Stimulated activated naive CD8-positive, alpha-beta T cell treated with anti-CD3 and anti-CD28 coated beads, Interleukin-15, Interleukin-2, amounts not matched to agents 100 ng/mL and 50 ng/mL, for 24 hours (primary cell): Measurements from ENCODE around the gene RBM3.
A peak's percentile ranks its signal among the peaks of the same experiment; 100 is the strongest.

Experiments
- H3K27ac Mint-ChIP-seq: one replicate; pipeline ENCODE4 v1.8.0; 2021; ENCODE audit warnings: mild to moderate bottlenecking, mixed read lengths
- H3K27me3 Mint-ChIP-seq: one replicate; pipeline ENCODE4 v1.8.0; 2021; ENCODE audit warnings: mixed read lengths
- H3K36me3 Mint-ChIP-seq: one replicate; pipeline ENCODE4 v1.8.0; 2021; ENCODE audit warnings: low read depth, mixed read lengths
- H3K4me1 Mint-ChIP-seq: one replicate; pipeline ENCODE4 v1.8.0; 2021; ENCODE audit warnings: low read depth, mixed read lengths
- H3K4me3 Mint-ChIP-seq: one replicate; pipeline ENCODE4 v1.8.0; 2021; ENCODE audit warnings: mild to moderate bottlenecking, mixed read lengths
- H3K9me3 Mint-ChIP-seq: one replicate; pipeline ENCODE4 v1.8.0; 2021; ENCODE audit warnings: mixed read lengths

Gene RBM3

DNA sequence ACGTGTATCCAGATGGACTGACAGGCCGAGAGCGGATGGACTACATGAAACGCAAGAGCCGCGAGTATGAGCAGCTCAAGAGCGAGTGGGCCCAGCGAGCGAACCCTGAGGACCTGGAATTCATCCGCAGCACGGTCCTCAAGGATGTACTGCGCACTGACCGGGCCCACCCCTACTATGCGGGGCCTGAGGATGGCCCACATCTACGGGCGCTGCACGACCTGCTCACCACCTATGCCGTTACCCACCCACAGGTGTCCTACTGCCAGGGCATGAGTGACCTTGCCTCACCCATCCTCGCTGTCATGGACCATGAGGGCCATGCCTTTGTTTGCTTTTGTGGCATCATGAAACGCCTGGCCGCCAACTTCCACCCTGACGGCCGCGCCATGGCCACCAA, 14.6 kb upstream of the RBM3 start:
- H3K4me1 Mint-ChIP-seq, result peaks cover 4% of the 10 kb centered on the region
- no peak overlapping the region for H3K4me3 Mint-ChIP-seq
- peaks cover 29% of the 10 kb centered on the region for H3K36me3 Mint-ChIP-seq
- H3K27ac Mint-ChIP-seq, result no peak overlapping the region
- H3K27me3 Mint-ChIP-seq, result no peaks in the 10 kb centered on the region
- H3K9me3 Mint-ChIP-seq, result no peaks in the 10 kb centered on the region

DNA sequence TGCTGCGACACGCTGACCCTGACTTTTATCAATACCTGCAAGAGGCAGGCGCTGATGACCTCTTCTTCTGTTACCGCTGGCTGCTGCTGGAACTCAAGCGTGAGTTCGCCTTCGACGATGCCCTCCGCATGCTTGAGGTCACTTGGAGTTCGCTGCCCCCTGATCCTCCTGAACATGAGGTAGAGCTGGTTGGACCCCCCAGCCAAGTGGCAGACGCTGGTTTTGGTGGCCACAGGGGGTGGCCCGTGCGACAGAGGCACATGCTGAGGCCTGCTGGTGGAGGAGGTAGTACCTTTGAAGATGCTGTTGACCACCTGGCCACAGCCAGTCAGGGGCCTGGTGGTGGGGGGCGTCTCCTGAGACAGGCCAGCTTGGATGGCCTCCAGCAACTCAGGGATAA, 14.2 kb upstream of the RBM3 start:
- H3K9me3 Mint-ChIP-seq, result no peaks in the 10 kb centered on the region
- no peak overlapping the region for H3K4me3 Mint-ChIP-seq
- H3K27ac Mint-ChIP-seq, result no peak overlapping the region
- H3K36me3 Mint-ChIP-seq, result peaks cover 25% of the 10 kb centered on the region
- H3K4me1 Mint-ChIP-seq, result peaks cover 4% of the 10 kb centered on the region
- no peaks in the 10 kb centered on the region for H3K27me3 Mint-ChIP-seq

DNA sequence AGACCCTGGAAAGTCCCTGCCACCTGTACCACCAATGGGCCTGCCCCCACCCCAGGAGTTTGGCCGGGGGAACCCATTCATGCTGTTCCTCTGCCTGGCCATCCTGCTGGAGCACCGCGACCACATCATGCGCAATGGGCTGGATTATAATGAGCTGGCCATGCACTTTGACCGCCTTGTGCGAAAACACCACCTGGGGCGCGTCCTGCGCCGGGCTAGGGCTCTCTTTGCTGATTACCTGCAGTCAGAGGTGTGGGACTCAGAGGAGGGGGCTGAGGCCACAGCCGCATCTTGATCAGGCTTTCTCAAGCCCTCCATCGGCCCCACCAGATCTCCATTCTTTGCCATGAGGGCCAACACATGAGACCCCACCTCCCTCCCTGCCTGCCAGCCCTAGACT, 13.6 kb upstream of the RBM3 start:
- H3K27me3 Mint-ChIP-seq, result no peaks in the 10 kb centered on the region
- no peaks in the 10 kb centered on the region for H3K9me3 Mint-ChIP-seq
- peaks cover 4% of the 10 kb centered on the region for H3K4me1 Mint-ChIP-seq
- peaks cover 20% of the 10 kb centered on the region for H3K36me3 Mint-ChIP-seq
- no peak overlapping the region for H3K4me3 Mint-ChIP-seq
- H3K27ac Mint-ChIP-seq, result no peak overlapping the region

DNA sequence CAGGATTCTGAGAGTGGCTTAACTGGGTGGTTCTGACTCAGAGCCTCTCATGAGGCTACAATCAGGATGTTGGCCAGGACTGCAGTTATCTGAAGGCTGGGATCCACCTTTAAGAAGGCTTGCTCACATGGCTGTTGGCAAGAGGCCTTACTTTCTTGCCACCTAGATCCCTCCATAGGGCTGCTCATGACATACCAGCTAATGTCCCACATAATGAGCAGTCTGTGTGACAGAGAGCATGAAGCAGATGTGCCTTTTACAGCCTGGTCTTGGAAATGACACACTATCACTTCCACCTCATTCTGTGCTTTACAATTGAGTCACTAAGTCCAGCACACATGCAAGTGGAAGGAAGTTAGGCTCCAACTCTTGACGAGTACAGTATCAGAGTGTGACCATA, 4.3 kb upstream of the RBM3 start:
- Mint-ChIP-seq H3K27me3 (no peaks in the 10 kb centered on the region), H3K4me1 (peaks cover 6% of the 10 kb centered on the region), H3K9me3 (no peaks in the 10 kb centered on the region), H3K36me3 (peaks cover 3% of the 10 kb centered on the region), H3K27ac (no peak overlapping the region), H3K4me3 (no peak overlapping the region)

DNA sequence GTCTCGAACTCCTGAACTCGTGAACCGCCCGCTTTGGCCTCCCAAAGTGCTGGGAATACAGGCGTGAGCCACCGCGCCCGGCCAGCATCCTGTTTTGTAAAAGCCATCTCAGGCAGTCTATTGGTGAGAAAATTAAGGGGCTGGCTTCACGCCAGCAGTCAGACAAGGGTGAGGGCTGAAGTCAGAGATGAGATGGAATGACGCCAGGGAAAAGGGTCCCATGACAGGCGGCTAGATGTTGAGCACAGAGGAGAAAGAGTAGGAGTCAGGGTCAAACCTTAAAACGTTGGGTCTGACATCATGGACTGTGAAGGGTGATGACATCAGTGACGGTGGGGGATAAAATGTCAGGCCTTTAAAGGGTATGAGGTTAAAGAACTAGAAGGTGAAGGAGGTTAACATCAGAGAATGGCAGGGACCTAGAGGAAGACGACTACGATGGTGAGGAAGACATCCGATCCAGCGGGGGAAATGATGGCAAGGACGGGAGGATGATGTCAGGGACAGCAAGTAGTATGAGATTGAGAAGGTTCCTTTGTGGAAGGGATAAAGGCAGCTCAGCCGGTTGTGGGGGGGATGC, 504 bp upstream of the RBM3 start:
- no peaks in the 10 kb centered on the region for H3K9me3 Mint-ChIP-seq
- peak overlapping the region; percentile 97 for H3K27ac Mint-ChIP-seq
- H3K36me3 Mint-ChIP-seq, result peaks cover 40% of the 10 kb centered on the region
- H3K4me1 Mint-ChIP-seq, result peaks cover 30% of the 10 kb centered on the region
- no peaks in the 10 kb centered on the region for H3K27me3 Mint-ChIP-seq
- H3K4me3 Mint-ChIP-seq, result peak overlapping the region; percentile 92

DNA sequence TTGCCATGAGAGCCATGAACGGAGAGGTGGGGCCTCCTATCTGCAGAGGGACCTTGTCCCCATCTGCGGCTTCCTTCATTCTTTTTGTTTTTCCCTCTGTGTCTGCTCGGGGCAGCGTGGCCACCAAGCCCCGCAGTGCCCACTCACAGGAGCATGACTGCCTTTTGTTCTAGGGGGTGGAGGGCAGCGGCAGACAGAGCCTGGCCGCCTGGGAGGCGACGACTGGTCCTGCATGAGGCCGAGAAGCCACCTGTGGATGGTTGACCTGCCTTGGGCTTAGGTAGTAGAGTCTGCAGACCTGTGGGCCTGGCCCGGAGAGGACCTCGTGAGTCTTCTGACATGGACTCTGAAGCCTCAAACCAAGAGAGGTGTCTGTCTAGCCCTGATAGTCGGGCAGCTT, 1.4 kb downstream of the RBM3 start:
- peaks cover 34% of the 10 kb centered on the region for H3K4me1 Mint-ChIP-seq
- no peaks in the 10 kb centered on the region for H3K9me3 Mint-ChIP-seq
- peaks cover 50% of the 10 kb centered on the region for H3K36me3 Mint-ChIP-seq
- H3K4me3 Mint-ChIP-seq, result peak overlapping the region; percentile 92
- H3K27me3 Mint-ChIP-seq, result no peaks in the 10 kb centered on the region
- peak overlapping the region; percentile 97 for H3K27ac Mint-ChIP-seq

DNA sequence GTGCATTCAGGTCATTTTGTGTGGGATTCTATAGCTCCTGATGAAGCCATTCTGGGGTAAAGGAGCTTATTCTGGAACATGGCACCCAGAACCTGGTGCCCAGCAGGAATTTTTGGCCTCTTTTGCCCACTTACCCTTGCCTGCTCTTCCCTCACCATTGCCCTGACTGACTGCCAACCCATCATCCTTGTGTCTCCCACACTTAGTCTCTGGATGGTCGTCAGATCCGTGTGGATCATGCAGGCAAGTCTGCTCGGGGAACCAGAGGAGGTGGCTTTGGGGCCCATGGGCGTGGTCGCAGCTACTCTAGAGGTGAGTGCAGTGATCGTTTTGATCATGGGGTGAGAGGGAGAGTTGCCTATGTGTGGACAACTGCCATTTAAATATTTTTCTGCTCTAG, 1.8 kb downstream of the RBM3 start:
- Mint-ChIP-seq H3K27me3 (no peaks in the 10 kb centered on the region), H3K36me3 (peaks cover 50% of the 10 kb centered on the region), H3K27ac (peak overlapping the region; percentile 97), H3K4me3 (peak overlapping the region; percentile 92), H3K9me3 (no peaks in the 10 kb centered on the region), H3K4me1 (peaks cover 34% of the 10 kb centered on the region)

DNA sequence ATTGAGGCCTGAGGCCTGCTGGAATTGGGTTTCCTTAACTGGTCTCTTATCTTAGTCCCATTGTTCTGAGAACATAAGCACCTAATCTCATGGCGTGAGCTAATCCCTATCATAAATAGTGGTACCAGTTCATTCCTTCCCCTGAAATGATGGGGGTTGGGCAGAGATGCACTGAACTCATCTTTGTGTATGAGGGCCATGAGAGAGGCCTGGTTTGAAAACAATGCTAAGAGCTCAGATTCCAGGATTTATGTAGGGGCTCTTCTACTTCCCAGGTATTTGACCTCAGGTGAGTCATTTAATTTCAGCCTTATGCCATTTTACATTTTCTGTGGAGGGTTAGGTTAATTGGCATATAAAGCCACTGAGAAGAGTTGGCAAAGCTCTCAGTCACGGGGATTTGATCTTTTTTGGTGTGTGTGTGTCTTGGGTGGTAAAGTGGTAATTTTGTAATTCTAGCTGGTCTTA, 4.4 kb downstream of the RBM3 start:
- peaks cover 50% of the 10 kb centered on the region for H3K36me3 Mint-ChIP-seq
- H3K9me3 Mint-ChIP-seq, result no peaks in the 10 kb centered on the region
- peak overlapping the region; percentile 29 for H3K27ac Mint-ChIP-seq
- H3K4me3 Mint-ChIP-seq, result no peak overlapping the region
- H3K4me1 Mint-ChIP-seq, result peaks cover 32% of the 10 kb centered on the region
- H3K27me3 Mint-ChIP-seq, result no peaks in the 10 kb centered on the region

DNA sequence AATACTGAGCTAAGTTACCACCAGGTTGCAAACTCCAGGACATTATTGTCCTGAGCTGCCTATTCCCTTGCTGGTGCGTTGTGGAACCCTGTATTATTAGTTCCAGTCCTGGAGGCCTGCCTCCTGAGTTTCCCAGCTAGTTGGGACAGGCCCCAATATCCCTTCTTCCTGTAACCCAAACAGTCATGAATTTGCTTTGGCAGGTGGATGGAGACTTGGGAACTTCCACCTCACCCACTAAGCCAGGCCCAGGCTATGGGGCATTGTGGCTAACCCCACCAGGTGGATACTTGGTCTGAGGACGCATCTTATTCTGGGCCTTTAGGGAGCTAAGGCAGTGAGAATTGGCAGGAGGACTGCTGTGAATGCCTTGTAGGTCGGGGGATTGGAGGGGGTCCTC, 5.0 kb downstream of the RBM3 start:
- Mint-ChIP-seq H3K27me3 (no peaks in the 10 kb centered on the region), H3K9me3 (no peaks in the 10 kb centered on the region), H3K36me3 (peaks cover 50% of the 10 kb centered on the region), H3K4me3 (no peak overlapping the region), H3K27ac (peak overlapping the region; percentile 29), H3K4me1 (peaks cover 27% of the 10 kb centered on the region)

DNA sequence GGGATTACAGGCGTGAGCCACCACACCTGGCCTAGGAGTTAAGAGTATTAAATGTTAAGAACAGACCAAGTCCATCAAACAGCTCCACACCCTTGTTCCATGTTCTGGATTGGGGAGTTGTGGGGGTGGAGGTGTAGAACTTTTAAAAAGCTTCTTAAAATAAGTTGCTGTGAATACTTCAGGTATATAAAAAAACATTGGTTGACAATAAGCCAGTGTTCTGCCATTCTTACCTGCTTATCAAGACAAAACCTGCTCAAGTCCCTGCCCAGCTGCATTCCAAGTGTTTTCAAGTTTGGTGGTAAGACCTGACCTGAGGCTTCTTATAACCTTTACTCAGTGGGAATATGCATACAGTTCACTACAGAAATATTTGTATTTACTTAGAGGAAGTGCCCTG, 6.4 kb downstream of the RBM3 start:
- H3K9me3 Mint-ChIP-seq, result no peaks in the 10 kb centered on the region
- H3K27me3 Mint-ChIP-seq, result no peaks in the 10 kb centered on the region
- peaks cover 40% of the 10 kb centered on the region for H3K36me3 Mint-ChIP-seq
- no peak overlapping the region for H3K4me3 Mint-ChIP-seq
- no peak overlapping the region for H3K27ac Mint-ChIP-seq
- H3K4me1 Mint-ChIP-seq, result peaks cover 26% of the 10 kb centered on the region

DNA sequence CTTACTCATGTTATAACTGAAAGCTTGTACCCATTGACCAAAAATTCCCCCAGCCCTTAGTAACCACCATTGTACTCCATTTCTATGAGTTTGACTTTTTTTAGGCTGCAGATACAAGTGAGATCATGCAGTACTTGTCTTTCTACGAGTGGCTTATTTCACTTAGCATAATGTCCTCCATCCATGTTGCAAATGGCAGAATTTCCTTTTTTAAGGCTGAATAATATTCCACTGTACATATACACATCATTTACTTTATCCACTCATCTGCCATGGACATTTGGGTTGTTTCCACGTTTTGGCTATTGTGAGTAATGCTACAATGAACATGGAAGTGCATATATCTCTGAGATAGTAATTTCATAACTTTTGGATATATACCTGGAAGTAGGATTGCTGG, 10.4 kb downstream of the RBM3 start:
- no peak overlapping the region for H3K4me3 Mint-ChIP-seq
- peaks cover 4% of the 10 kb centered on the region for H3K36me3 Mint-ChIP-seq
- H3K9me3 Mint-ChIP-seq, result no peaks in the 10 kb centered on the region
- H3K27ac Mint-ChIP-seq, result no peak overlapping the region
- no peaks in the 10 kb centered on the region for H3K27me3 Mint-ChIP-seq
- no peaks in the 10 kb centered on the region for H3K4me1 Mint-ChIP-seq

DNA sequence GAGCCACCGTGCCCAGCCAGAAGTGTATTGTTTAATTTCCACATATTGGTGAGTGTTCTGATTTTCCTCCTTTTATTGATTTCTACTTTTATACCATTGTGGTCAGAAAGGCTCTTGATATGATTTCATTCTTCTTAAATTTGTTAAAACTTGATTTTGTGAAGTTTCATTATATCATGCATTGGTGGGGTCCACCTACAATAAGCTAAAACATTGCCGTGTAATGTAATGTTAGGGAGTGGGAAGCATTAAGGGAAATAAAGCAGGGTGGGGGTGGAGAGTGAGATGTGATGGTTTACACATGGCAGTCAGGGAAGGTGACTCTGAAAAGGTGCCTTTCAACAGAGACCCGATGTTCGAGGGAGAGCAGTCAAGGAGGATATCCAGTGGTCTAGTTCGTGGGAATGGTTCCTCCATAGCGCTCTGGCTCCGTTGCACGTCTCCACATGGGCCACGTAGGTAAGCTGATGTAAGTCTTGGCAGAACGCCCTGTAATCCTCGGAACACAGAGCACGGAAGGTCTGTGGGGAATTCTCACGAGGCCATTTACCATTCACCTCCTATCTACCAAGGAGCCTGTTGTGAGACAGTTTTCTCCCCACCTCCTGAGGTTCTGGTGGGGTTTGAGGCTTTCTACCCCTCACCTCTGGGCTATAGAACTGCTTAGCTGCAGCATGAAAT, 15.3 kb downstream of the RBM3 start:
- H3K4me3 Mint-ChIP-seq, result no peak overlapping the region
- H3K4me1 Mint-ChIP-seq, result no peaks in the 10 kb centered on the region
- H3K27ac Mint-ChIP-seq, result no peak overlapping the region
- H3K27me3 Mint-ChIP-seq, result no peaks in the 10 kb centered on the region
- H3K36me3 Mint-ChIP-seq, result no peaks in the 10 kb centered on the region
- no peaks in the 10 kb centered on the region for H3K9me3 Mint-ChIP-seq

DNA sequence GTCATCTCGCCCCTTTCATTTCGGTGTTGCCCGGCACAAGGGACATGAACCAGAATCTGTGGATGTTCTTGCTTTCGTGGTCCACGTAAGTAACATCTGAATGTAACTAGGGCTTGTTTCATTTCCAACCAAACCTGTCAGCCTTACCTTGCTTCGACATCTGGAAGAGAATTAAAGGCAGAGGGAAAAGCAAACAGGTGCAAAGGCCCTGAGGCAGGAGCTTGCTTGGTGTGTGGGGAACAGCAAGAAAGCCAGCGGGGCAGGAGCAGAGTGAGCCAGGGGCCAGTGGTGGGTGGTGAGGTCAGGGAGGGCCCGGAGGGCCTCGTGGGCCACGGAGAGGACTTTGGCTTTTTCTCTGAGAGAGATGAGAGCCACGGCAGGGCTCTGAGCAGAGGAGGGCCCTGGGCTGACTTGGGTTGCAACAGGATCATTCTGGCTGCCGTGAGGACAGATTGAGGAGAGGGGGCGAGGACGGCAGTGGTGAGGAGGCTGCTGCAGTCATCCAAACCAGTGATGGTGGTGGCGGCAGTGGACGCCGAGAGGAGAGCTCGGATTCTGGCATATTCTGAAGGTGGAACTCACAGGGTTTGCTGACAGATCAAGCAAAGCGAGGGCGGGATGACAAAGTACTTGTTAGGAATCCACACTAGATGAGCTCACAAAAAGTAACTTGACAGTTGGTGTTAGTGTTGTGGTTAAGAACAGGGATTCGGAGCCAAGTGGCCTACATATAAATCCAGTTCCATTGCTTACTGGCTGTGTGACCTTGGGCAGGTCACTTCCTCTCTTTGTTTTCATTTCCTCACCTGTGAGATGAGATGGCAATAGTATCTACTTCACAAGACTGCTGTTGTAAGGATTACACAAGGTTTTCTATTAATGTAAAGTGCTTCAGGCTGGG, 16.2 kb downstream of the RBM3 start:
- Mint-ChIP-seq H3K36me3 (no peaks in the 10 kb centered on the region), H3K4me3 (no peak overlapping the region), H3K27ac (no peak overlapping the region), H3K4me1 (no peaks in the 10 kb centered on the region), H3K27me3 (no peaks in the 10 kb centered on the region), H3K9me3 (no peaks in the 10 kb centered on the region)

DNA sequence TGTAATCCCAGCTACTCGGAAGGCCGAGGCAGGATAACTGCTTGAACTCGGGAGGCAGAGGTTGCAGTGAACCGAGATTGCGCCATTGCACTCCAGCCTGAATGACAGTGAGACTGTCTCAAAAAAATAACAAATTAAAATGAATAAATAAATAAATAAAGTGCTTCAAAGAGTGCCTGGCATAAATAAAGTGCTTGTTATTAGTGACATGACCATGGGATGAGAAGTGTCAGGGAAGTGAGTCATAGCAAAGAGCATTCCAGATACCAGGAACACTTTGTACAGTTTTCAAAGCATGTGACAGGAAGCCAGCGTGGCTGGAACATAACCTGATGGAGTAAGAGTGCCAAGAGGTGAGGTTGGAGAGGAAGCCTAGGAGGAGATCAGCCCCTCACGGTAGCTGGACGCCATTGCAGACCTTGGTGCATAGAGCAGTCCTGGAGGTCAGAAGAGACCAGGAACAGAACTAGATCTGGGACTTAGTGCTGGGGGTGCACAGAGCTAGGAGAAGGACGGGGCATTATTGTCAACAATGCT, 17.0 kb downstream of the RBM3 start:
- no peaks in the 10 kb centered on the region for H3K27me3 Mint-ChIP-seq
- H3K9me3 Mint-ChIP-seq, result no peaks in the 10 kb centered on the region
- H3K4me3 Mint-ChIP-seq, result no peak overlapping the region
- no peaks in the 10 kb centered on the region for H3K36me3 Mint-ChIP-seq
- no peaks in the 10 kb centered on the region for H3K4me1 Mint-ChIP-seq
- no peak overlapping the region for H3K27ac Mint-ChIP-seq

DNA sequence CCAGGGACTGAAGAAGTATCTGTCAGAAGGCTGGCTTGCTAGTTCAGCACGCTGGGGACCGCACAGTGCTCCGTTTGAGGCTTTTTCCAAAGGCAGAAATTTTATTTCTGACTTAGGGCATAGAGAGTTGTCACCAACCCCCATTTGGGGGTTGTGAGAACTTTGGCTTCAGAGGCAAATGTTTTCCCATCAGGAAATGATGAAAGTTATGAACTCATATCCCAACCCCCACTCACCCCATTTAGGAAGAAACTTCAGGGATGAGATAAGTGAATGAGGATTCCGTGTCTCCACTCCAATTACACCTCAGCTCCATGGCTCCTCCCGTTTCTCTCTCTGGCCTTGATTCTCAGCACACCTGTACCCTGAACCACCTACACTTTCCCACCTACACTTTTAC, 18.7 kb downstream of the RBM3 start:
- no peak overlapping the region for H3K4me3 Mint-ChIP-seq
- peaks cover 7% of the 10 kb centered on the region for H3K4me1 Mint-ChIP-seq
- H3K27me3 Mint-ChIP-seq, result no peaks in the 10 kb centered on the region
- no peak overlapping the region for H3K27ac Mint-ChIP-seq
- no peaks in the 10 kb centered on the region for H3K9me3 Mint-ChIP-seq
- H3K36me3 Mint-ChIP-seq, result no peaks in the 10 kb centered on the region
